OCI-LY3 (cell line): Measurements from ENCODE around the gene ARMC8.

ENCODE experiments used
- H2AFZ ChIP-seq: fragments of 200-600, 300-600 bp; shearing (Covaris generic); 2 replicates; pipeline ENCODE4 v1.6.0; 2014; ENCODE audit warnings: antibody characterized with exemption, low read depth, low read length
- H3K27ac ChIP-seq: fragments of 200-600, 300-600 bp; sonication (generic); 2 replicates; pipeline ENCODE4 v1.5.1; 2014; ENCODE audit warnings: mild to moderate bottlenecking, low read length, moderate library complexity, mixed read lengths
- H3K27me3 ChIP-seq: fragments of 200-600, 300-600 bp; sonication (generic); 2 replicates; pipeline ENCODE4 v1.6.1; 2014; ENCODE audit warnings: low read depth, low read length, mixed read lengths
- H3K36me3 ChIP-seq: fragments of 200-600, 300-600 bp; sonication (generic); replicated peaks from 2 replicates; pipeline ENCODE3; 2014; ENCODE audit warnings: low read depth, low read length, mixed read lengths
- H3K4me1 ChIP-seq: fragments of 300-600, 200-600 bp; sonication (generic); 2 replicates; pipeline ENCODE4 v1.6.1; 2014; ENCODE audit warnings: low read length, mixed read lengths
- H3K4me2 ChIP-seq: fragments of 200-600, 300-600 bp; sonication (generic); 2 replicates; pipeline ENCODE4 v1.6.1; 2014; ENCODE audit warnings: low read length, mixed read lengths
- H3K4me3 ChIP-seq: fragments of 300-600, 200-600 bp; sonication (generic); 2 replicates; pipeline ENCODE4 v1.5.1; 2014; ENCODE audit warnings: antibody characterized with exemption, mild to moderate bottlenecking, low read length, moderate library complexity
- H3K79me2 ChIP-seq: fragments of 300-600, 200-600 bp; shearing (Covaris generic); 2 replicates; pipeline ENCODE4 v1.6.1; 2014; ENCODE audit warnings: mild to moderate bottlenecking, low read length, mixed read lengths
- H3K9ac ChIP-seq: fragments of 300-600, 200-600 bp; shearing (Covaris generic); 2 replicates; pipeline ENCODE4 v1.6.0; 2014; ENCODE audit warnings: mild to moderate bottlenecking, low read length, moderate library complexity
- H3K9me3 ChIP-seq: fragments of 200-600, 300-600 bp; shearing (Covaris generic); 2 replicates; pipeline ENCODE4 v1.6.1; 2014; ENCODE audit warnings: low read length, mixed read lengths; ENCODE audit not compliant: insufficient read depth
- H4K20me1 ChIP-seq: fragments of 200-600, 300-600 bp; sonication (generic); 2 replicates; pipeline ENCODE4 v1.6.1; 2016; ENCODE audit warnings: low read length, mixed read lengths; ENCODE audit not compliant: insufficient read depth
- CTCF ChIP-seq: fragments of 200-600, 300-600 bp; sonication (generic); IDR thresholded peaks from 2 replicates; pipeline ENCODE4 v1.5.1; 2014; ENCODE audit warnings: antibody characterized with exemption, low read length, low read depth
- EZH2phosphoT487 ChIP-seq: fragments of 200-600 bp; shearing (Covaris generic); IDR thresholded peaks from 2 replicates; pipeline ENCODE4 v1.6.1; 2018; ENCODE audit warnings: antibody characterized with exemption, mixed run types, low read depth

Gene ARMC8

GRCh38 chr3:138254216-138254615, 67.1 kb downstream of the ARMC8 start:
- H3K27ac ChIP-seq, result no peak overlapping the region
- TF ChIP-seq EZH2phosphoT487 (no peak), CTCF (no peak)
- H3K79me2 ChIP-seq, result no peaks in the 10 kb centered on the region
- H3K4me3 ChIP-seq, result no peak overlapping the region
- H3K4me2 ChIP-seq, result no peak overlapping the region
- H3K27me3 ChIP-seq, result no peaks in the 10 kb centered on the region
- H3K9ac ChIP-seq, result no peak overlapping the region
- H2AFZ ChIP-seq, result no peak overlapping the region
- H3K9me3 ChIP-seq, result no peaks in the 10 kb centered on the region
- H4K20me1 ChIP-seq, result no peaks in the 10 kb centered on the region
- H3K36me3 ChIP-seq, result peaks cover 8% of the 10 kb centered on the region
- no peaks in the 10 kb centered on the region for H3K4me1 ChIP-seq

- Histone ChIP-seq H3K36me3 (peaks cover 8% of the 10 kb centered on the region), H3K9ac (no peak overlapping the region), H3K4me2 (no peak overlapping the region), H3K27me3 (no peaks in the 10 kb centered on the region), H3K9me3 (no peaks in the 10 kb centered on the region), H3K79me2 (no peaks in the 10 kb centered on the region), H2AFZ (no peak overlapping the region), H4K20me1 (no peaks in the 10 kb centered on the region; the same call in 1 of the 2 replicates), H3K4me1 (peaks cover 6% of the 10 kb centered on the region; the same call in 1 of the 2 replicates), H3K4me3 (no peak overlapping the region), H3K27ac (no peak overlapping the region)
- TF ChIP-seq EZH2phosphoT487 (no peak), CTCF (no peak)
Measured at GRCh38 chr3:138256022-138256421, 68.9 kb downstream of the ARMC8 start.

- H3K4me2 ChIP-seq, result no peak overlapping the region
- peaks cover 8% of the 10 kb centered on the region for H3K36me3 ChIP-seq
- H3K79me2 ChIP-seq, result no peaks in the 10 kb centered on the region
- no peak overlapping the region for H3K9ac ChIP-seq
- TF ChIP-seq CTCF, result no peak
- no peak for TF ChIP-seq EZH2phosphoT487
- H2AFZ ChIP-seq, result no peak overlapping the region
- no peaks in the 10 kb centered on the region for H3K9me3 ChIP-seq
- H3K27ac ChIP-seq, result no peak overlapping the region
- no peak overlapping the region for H3K4me3 ChIP-seq
- no peaks in the 10 kb centered on the region for H3K27me3 ChIP-seq
- H3K4me1 ChIP-seq, result peaks cover 6% of the 10 kb centered on the region; the same call in 1 of the 2 replicates
- H4K20me1 ChIP-seq, result no peaks in the 10 kb centered on the region; the same call in 1 of the 2 replicates
Measured at GRCh38 chr3:138257986-138258385, 70.9 kb downstream of the ARMC8 start.

DNA sequence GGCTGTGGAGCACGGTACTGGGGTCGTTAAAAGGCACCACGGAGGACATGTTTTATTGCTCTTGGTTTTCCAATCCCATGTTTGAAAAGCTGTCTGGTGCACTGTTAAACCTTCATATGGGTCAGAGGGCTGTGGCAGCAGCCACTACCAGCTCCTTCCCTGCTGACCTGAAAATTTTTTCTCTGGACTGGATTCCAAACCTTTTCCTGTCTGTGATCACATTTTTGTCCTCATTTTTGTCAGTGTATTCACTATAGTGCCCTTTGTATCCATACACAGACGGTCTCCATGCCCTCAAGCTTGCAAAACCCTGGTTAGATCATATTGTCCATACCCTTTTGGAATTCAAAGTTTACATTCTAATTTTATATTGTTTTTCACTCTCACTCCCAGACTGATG, 72.0 kb downstream of the ARMC8 start:
- Histone ChIP-seq H3K27me3 (no peaks in the 10 kb centered on the region), H3K36me3 (peaks cover 13% of the 10 kb centered on the region)

More for the DNA sequence above, 72.0 kb downstream of the ARMC8 start:
- peaks cover 5% of the 10 kb centered on the region; the same call in 1 of the 2 replicates for H4K20me1 ChIP-seq
- no peak overlapping the region for H3K4me2 ChIP-seq
- H3K9me3 ChIP-seq, result no peaks in the 10 kb centered on the region
- TF ChIP-seq CTCF (no peak), EZH2phosphoT487 (no peak)
- no peak overlapping the region for H3K9ac ChIP-seq
- H3K79me2 ChIP-seq, result no peaks in the 10 kb centered on the region
- H2AFZ ChIP-seq, result no peak overlapping the region
- H3K4me3 ChIP-seq, result no peak overlapping the region
- H3K4me1 ChIP-seq, result peaks cover 6% of the 10 kb centered on the region; the same call in 1 of the 2 replicates
- no peak overlapping the region for H3K27ac ChIP-seq
